Measurements from ENCODE around the gene CALHM1.
"Not testable (repeated sequence)": the region's sequence is repeated elsewhere in the genome, so short reads cannot be mapped to it uniquely, and the experiment has no call there.

CALHM1 gene

DNA sequence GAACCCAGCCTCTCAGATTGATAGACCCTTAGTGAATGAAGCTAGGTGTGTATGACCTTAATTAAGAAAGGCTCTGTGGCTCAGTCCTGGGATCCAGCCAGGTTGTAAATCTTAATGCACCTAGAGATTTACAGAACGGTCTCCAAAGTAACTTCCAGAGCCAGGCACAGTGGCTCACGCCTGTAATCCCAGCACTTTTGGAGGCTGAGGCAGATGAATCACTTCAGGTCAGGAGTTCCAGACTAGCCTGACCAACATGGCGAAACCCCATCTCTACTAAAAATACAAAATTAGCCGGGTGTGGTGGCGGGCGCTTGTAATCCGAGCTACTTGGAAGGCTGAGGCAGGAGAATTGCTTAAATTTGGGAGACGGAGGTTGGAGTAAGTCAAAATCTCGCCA is 30.8 kb downstream of the CALHM1 start:
- Histone ChIP-seq H3K36me3 (ENCODE audit: insufficient read depth, low read length) (peaks cover 88% of the 10 kb centered on the region), H3K4me1 (ENCODE audit: insufficient read depth, low read length) (peaks cover 21% of the 10 kb centered on the region), H3K79me2 (ENCODE audit: insufficient read depth, low read length) (no peaks in the 10 kb centered on the region), H4K20me1 (ENCODE audit: insufficient read depth, low read length) (no peaks in the 10 kb centered on the region), H3K4me2 (ENCODE audit: insufficient read depth, low read length) (no peak overlapping the region), H2AFZ (ENCODE audit: low read depth, low read length) (no peak overlapping the region), H3K27me3 (ENCODE audit: insufficient read depth, low read length, poor library complexity) (no peaks in the 10 kb centered on the region), H3K27ac (ENCODE audit: low read length) (no peak overlapping the region), H3K9me3 (ENCODE audit: insufficient read depth, low read length, severe bottlenecking) (no peaks in the 10 kb centered on the region), H3K4me3 (ENCODE audit: low read depth in 1 of 2, low read length in 2 of 2) (no peak overlapping the region), H3K9ac (ENCODE audit: low read depth, low read length) (no peak overlapping the region)
- ATAC-seq (ENCODE audit: insufficient read depth, low read depth) (no peak), DNase-seq (no peak)
- TF ChIP-seq EZH2 (IDR thresholded peaks at IDR 0.05; ENCODE audit: borderline replicate concordance, low read depth, low read length, severe bottlenecking) = no peak
- TF ChIP-seq, protein P1, sequence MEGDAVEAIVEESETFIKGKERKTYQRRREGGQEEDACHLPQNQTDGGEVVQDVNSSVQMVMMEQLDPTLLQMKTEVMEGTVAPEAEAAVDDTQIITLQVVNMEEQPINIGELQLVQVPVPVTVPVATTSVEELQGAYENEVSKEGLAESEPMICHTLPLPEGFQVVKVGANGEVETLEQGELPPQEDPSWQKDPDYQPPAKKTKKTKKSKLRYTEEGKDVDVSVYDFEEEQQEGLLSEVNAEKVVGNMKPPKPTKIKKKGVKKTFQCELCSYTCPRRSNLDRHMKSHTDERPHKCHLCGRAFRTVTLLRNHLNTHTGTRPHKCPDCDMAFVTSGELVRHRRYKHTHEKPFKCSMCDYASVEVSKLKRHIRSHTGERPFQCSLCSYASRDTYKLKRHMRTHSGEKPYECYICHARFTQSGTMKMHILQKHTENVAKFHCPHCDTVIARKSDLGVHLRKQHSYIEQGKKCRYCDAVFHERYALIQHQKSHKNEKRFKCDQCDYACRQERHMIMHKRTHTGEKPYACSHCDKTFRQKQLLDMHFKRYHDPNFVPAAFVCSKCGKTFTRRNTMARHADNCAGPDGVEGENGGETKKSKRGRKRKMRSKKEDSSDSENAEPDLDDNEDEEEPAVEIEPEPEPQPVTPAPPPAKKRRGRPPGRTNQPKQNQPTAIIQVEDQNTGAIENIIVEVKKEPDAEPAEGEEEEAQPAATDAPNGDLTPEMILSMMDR (IDR thresholded peaks at IDR 0.05; ENCODE audit: borderline replicate concordance, extremely low read depth, low read length, poor library complexity, severe bottlenecking) = no peak

DNA sequence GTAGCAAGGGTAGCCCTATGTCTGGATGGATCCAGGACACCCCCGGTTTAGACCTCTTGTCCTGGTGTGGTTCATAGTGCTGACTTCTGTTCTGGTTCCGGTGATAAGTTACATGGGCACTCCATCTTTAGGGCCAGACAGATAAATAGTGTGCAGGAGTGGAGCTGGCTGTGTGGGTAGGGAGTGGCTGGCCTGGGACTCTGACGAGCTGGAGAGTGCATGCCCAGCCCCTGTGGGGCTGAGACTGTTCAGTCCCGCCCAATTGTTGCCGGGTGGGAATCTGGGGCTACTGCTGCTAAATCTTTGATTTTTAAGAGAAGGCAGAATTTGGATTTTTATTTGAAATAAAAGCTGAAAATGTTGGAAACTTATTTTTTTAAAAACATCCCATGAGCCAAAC is 35.0 kb downstream of the CALHM1 start:
- Histone ChIP-seq H3K4me1 (ENCODE audit: insufficient read depth, low read length) (peaks cover 4% of the 10 kb centered on the region; the same call in 1 of the 2 replicates), H3K79me2 (ENCODE audit: insufficient read depth, low read length) (no peaks in the 10 kb centered on the region), H2AFZ (ENCODE audit: low read depth, low read length) (no peak overlapping the region), H3K4me2 (ENCODE audit: insufficient read depth, low read length) (no peak overlapping the region), H4K20me1 (ENCODE audit: insufficient read depth, low read length) (no peaks in the 10 kb centered on the region; the same call in 1 of the 2 replicates), H3K9ac (ENCODE audit: low read depth, low read length) (no peak overlapping the region), H3K27ac (ENCODE audit: low read length) (no peak overlapping the region), H3K27me3 (ENCODE audit: insufficient read depth, low read length, poor library complexity) (no peaks in the 10 kb centered on the region), H3K4me3 (ENCODE audit: low read depth in 1 of 2, low read length in 2 of 2) (no peak overlapping the region), H3K9me3 (ENCODE audit: insufficient read depth, low read length, severe bottlenecking) (no peaks in the 10 kb centered on the region), H3K36me3 (ENCODE audit: insufficient read depth, low read length) (peaks cover 86% of the 10 kb centered on the region)
- DNase-seq = no peak
- TF ChIP-seq EZH2 (IDR thresholded peaks at IDR 0.05; ENCODE audit: borderline replicate concordance, low read depth, low read length, severe bottlenecking) = no peak
- TF ChIP-seq, protein P1 (IDR thresholded peaks at IDR 0.05; ENCODE audit: borderline replicate concordance, extremely low read depth, low read length, poor library complexity, severe bottlenecking) = no peak
- no peak for ATAC-seq (ENCODE audit: insufficient read depth, low read depth)

DNA sequence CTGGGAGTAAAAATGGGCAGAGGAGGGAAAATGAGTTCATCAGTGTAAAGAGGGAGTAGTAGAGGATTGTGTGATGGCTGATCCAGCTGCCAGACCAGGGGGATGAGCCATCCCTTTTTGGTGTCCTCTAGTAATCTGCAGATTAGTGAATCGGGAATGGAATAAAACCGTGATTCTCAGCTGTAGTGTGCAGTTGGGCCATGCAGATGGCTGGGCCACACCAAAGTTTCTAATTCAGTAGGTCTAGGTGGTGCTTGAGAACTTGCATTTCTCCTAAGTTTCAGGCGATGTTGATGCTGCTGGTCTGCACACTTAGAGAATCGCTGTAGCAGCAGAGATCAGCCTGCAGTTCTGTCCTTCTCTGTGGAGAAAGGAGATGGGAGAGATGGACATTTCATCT is 39.6 kb downstream of the CALHM1 start:
- no peak for ATAC-seq (ENCODE audit: insufficient read depth, low read depth)

DNA sequence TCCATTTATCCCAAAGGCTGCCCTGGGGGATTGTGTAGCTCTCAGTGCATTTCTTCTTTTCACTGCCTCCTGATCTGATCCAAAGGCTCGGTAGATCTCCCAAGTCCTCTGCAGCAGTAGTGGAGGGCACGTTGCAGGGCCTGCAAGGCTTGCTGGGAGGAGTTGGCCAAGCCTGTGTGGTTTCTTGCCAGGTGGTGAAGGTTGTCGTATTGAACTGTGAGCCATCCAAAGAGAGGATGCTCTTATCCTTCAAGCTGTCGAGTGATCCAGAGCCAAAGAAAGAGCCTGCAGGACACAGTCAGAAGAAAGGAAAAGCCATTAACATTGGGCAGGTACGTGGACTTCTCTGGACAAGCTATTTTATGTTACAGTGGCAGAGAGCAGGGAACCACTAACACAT is 41.1 kb downstream of the CALHM1 start:
- H3K79me2 ChIP-seq (ENCODE audit: insufficient read depth, low read length) = no peaks in the 10 kb centered on the region

More for the DNA sequence above, 39.6 kb downstream of the CALHM1 start:
- no peaks in the 10 kb centered on the region for H3K9me3 ChIP-seq (ENCODE audit: insufficient read depth, low read length, severe bottlenecking)
- no peaks in the 10 kb centered on the region for H3K27me3 ChIP-seq (ENCODE audit: insufficient read depth, low read length, poor library complexity)
- no peak overlapping the region for H3K9ac ChIP-seq (ENCODE audit: low read depth, low read length)
- peaks cover 9% of the 10 kb centered on the region for H4K20me1 ChIP-seq (ENCODE audit: insufficient read depth, low read length)
- no peak overlapping the region for H3K27ac ChIP-seq (ENCODE audit: low read length)
- H3K4me2 ChIP-seq (ENCODE audit: insufficient read depth, low read length) = no peak overlapping the region
- no peak for DNase-seq
- H3K4me3 ChIP-seq (ENCODE audit: low read depth in 1 of 2, low read length in 2 of 2) = no peak overlapping the region
- H2AFZ ChIP-seq (ENCODE audit: low read depth, low read length) = no peak overlapping the region
- no peaks in the 10 kb centered on the region for H3K79me2 ChIP-seq (ENCODE audit: insufficient read depth, low read length)
- H3K36me3 ChIP-seq (ENCODE audit: insufficient read depth, low read length) = peaks cover 94% of the 10 kb centered on the region
- H3K4me1 ChIP-seq (ENCODE audit: insufficient read depth, low read length) = no peaks in the 10 kb centered on the region
- TF ChIP-seq EZH2 (IDR thresholded peaks at IDR 0.05; ENCODE audit: borderline replicate concordance, low read depth, low read length, severe bottlenecking) = no peak

DNA sequence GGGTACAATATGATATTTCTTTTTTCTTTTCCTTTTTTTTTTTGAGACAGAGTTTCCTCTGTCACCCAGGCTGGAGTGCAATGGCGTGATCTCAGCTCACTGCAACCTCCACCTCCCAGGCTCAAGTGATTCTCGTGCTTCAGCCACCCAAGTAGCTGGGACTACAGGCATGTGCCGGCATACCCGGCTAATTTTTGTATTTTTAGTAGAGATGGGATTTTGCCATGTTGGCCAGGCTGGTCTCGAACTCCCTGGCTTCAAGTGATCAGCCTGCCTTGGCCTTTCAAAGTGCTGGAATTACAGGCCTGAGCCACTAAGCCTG is 41.6 kb downstream of the CALHM1 start:
- not testable (repeated sequence) for ATAC-seq (ENCODE audit: insufficient read depth, low read depth); H3K79me2 ChIP-seq (ENCODE audit: insufficient read depth, low read length); H3K27me3 ChIP-seq (ENCODE audit: insufficient read depth, low read length, poor library complexity); H3K9me3 ChIP-seq (ENCODE audit: insufficient read depth, low read length, severe bottlenecking); H2AFZ ChIP-seq (ENCODE audit: low read depth, low read length); H3K4me3 ChIP-seq (ENCODE audit: low read depth in 1 of 2, low read length in 2 of 2); H4K20me1 ChIP-seq (ENCODE audit: insufficient read depth, low read length); H3K9ac ChIP-seq (ENCODE audit: low read depth, low read length); DNase-seq; H3K4me1 ChIP-seq (ENCODE audit: insufficient read depth, low read length); H3K4me2 ChIP-seq (ENCODE audit: insufficient read depth, low read length); H3K27ac ChIP-seq (ENCODE audit: low read length)
- H3K36me3 ChIP-seq (ENCODE audit: insufficient read depth, low read length) = peaks cover 94% of the 10 kb centered on the region

More for the DNA sequence above, 41.1 kb downstream of the CALHM1 start:
- Histone ChIP-seq H2AFZ (ENCODE audit: low read depth, low read length) (no peak overlapping the region), H3K36me3 (ENCODE audit: insufficient read depth, low read length) (peaks cover 94% of the 10 kb centered on the region), H3K4me3 (ENCODE audit: low read depth in 1 of 2, low read length in 2 of 2) (no peak overlapping the region), H3K4me1 (ENCODE audit: insufficient read depth, low read length) (no peaks in the 10 kb centered on the region), H3K27me3 (ENCODE audit: insufficient read depth, low read length, poor library complexity) (no peaks in the 10 kb centered on the region), H3K4me2 (ENCODE audit: insufficient read depth, low read length) (no peak overlapping the region), H3K27ac (ENCODE audit: low read length) (no peak overlapping the region), H3K9me3 (ENCODE audit: insufficient read depth, low read length, severe bottlenecking) (no peaks in the 10 kb centered on the region), H4K20me1 (ENCODE audit: insufficient read depth, low read length) (peaks cover 9% of the 10 kb centered on the region), H3K9ac (ENCODE audit: low read depth, low read length) (no peak overlapping the region)
- 0 out of 3 replicates have a peak, but pooled peaks have one; percentile 27 for ATAC-seq (ENCODE audit: insufficient read depth, low read depth)
- TF ChIP-seq, protein P1 (IDR thresholded peaks at IDR 0.05; ENCODE audit: borderline replicate concordance, extremely low read depth, low read length, poor library complexity, severe bottlenecking) = no peak
- TF ChIP-seq EZH2 (IDR thresholded peaks at IDR 0.05; ENCODE audit: borderline replicate concordance, low read depth, low read length, severe bottlenecking) = no peak
- DNase-seq = no peak

Measured in DND-41 (cell line).